GM18519 (cell line): ENCODE data around the gene HBE1.
"Not testable (repeated sequence)": the region's sequence is repeated elsewhere in the genome, so short reads cannot be mapped to it uniquely, and the experiment has no call there.

ENCODE experiments used
- ATAC-seq: cut with Tn5 transposase; IDR thresholded peaks from one replicate; pipeline ENCODE4 v1.9.1; 2021; ENCODE audit warnings: mild to moderate bottlenecking, moderate library complexity; ENCODE audit not compliant: unreplicated experiment, low FRiP score

The HBE1 gene

DNA sequence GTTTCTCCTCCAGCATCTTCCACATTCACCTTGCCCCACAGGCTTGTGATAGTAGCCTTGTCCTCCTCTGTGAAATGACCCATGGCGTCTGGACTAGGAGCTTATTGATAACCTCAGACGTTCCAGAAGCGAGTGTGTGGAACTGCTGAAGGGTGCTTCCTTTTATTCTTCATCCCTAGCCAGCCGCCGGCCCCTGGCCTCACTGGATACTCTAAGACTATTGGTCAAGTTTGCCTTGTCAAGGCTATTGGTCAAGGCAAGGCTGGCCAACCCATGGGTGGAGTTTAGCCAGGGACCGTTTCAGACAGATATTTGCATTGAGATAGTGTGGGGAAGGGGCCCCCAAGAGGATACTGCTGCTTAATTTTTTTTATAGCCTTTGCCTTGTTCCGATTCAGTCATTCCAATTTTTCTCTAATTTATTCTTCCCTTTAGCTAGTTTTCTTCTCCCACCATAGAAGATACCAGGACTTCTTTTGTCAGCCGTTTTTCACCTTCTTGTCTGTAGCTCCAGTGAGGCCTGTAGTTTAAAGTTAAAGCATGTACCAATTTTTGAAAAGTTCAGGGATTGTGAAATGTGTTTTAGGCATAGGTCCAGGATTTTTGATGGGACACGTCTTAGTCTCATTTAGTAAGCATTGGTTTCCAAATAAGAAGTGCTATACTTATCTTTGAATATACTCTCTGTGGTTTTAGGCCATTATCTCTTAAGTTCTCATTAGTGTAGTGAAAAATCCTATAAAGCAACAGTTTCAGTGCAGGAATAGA, 14.9 kb downstream of the HBE1 start, which contains the start of gene HBG2:
HBG2 (minus strand) TSS at position 136 of the 768 bp plus-strand sequence; CDS start at position 83, 53 bp downstream.
- ATAC-seq: not testable (repeated sequence)

DNA sequence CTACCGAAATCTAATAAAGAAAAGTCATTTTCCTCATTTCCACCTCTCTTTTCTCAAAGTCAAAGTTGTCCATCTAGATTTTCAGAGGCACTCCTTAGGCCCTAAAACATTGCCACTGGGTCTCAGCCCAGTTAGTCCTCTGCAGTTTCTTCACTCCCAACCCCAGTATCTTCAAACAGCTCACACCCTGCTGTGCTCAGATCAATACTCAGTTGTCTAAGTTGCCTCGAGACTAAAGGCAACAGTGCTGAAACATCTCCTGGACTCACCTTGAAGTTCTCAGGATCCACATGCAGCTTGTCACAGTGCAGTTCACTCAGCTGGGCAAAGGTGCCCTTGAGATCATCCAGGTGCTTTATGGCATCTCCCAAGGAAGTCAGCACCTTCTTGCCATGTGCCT, 15.7 kb downstream of the HBE1 start:
- ATAC-seq: not testable (repeated sequence)

DNA sequence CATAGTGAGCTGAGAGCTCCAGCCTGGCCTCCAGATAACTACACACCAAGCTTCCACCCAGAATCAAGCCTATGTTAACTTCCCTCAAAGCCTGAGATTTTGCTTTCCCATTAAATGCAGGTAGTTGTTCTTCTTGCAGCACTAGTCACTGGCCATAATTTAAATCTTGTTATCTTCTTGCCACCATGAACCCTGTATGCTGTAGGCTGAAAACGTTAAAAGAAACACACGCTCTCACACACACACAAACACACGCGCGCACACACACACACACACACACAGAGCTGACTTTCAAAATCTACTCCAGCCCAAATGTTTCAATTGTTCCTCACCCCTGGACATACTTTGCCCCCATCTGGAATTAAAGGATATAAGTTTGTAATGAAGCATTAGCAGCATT, 16.3 kb downstream of the HBE1 start:
- not testable (repeated sequence) for ATAC-seq

DNA sequence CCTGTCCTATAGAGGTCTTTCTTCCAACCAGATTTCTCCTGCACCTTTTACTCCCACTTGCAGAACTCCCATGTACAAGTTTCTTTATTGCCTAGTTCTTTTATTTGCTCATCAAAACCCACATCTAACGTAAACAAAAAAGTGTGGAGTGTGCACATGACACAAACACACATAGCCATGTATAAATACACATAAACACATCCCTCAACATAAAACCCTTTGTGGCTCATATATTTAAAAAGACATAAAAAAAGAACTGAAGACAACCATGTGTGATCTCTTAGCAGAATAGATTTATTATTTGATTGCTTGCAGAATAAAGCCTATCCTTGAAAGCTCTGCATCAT, 16.9 kb downstream of the HBE1 start:
- ATAC-seq: no peak

DNA sequence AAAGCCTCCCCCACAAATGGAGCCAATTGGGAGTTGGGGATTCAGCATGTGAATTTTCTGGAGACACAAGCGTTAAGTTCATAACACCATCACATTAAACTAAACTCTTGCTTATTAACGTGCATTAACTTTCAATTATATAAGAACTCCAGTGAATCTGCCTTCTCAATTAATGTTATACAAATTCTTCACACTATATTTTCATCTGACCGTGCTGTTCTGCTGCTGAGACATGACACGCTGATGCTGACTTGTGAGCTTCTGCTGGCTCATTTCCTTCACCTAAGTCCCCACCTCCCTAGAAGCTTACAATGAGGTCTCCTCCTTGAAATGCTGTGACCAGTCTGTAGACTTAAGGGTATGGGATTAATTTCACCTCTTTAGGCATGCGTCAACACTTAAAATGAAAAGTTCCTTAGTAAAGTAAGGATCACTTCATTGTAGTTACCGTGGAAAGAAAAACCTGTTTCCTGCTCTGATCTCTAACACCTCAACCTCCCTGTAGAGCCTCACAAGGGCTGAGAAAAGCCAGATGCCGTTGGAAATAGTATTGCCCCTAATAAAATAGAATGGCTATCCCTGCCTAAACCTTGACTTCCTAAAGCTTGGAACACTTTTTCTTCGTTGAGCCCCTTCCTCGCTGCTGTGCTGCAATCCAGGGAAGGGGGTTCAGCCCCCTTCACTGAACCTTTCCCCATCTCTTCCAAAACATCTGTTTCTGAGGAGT, 17.4 kb downstream of the HBE1 start:
- no peak for ATAC-seq

DNA sequence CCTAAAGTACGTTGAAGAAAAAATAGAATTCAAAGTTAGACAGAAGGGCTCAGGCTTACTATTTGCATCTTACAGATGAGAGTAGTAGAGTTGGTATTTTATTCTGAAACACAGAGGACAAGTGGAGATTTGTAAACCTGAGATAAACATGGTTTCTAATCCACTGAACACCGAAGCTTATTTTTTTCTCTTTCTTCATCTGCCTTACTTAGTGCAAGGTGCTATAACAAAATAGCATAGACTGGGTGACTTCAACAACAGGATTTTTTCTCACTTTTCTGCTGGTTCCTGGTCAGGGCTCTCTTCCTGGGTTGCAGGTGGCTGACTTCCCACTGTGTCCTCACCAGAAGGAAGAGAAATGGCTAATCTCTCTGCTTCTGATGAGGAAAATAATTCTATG, 18.0 kb downstream of the HBE1 start:
- ATAC-seq: no peak

DNA sequence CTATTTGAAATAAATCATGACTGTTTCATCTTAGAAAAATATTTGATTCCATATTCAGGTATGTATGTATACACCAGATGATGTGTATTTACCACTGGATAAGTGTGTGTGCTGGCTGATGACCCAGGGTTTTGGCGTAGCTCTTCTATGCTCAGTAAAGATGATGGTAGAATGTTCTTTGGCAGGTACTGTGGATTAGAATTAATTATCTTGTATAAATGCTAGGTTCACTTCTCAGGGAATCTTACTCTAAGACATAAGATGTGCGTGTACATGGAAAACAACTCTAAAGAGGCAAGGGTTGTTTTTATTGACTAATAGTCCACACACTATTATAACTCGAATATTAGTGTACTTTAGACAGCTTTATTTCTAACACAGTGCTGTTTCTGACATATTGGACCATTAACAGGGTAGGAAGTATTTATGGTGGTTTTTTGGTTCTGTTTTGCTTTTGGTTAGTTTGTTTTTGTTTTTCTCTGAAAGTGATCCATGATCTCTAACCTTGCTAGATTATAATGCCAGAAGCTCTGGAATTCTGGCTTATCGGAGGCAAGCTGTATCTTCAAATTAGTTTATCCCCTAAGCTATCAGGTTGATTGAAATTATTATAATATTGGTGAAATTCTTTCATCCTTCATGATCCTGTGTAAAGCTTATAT, 19.1 kb downstream of the HBE1 start:
- no peak for ATAC-seq

DNA sequence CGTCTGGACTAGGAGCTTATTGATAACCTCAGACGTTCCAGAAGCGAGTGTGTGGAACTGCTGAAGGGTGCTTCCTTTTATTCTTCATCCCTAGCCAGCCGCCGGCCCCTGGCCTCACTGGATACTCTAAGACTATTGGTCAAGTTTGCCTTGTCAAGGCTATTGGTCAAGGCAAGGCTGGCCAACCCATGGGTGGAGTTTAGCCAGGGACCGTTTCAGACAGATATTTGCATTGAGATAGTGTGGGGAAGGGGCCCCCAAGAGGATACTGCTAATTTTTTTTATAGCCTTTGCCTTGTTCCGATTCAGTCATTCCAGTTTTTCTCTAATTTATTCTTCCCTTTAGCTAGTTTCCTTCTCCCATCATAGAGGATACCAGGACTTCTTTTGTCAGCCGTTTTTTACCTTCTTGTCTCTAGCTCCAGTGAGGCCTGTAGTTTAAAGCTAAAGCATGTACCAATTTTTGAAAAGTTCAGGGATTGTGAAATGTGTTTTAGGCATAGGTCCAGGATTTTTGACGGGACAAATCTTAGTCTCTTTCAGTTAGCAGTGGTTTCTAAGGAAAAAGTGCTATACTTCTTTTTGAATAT, 19.8 kb downstream of the HBE1 start, which contains the start of gene HBG1:
HBG1 (minus strand) TSS at position 51 of the 590 bp plus-strand sequence. CDS start 53 bp downstream, outside the sequence.
- ATAC-seq: not testable (repeated sequence)

DNA sequence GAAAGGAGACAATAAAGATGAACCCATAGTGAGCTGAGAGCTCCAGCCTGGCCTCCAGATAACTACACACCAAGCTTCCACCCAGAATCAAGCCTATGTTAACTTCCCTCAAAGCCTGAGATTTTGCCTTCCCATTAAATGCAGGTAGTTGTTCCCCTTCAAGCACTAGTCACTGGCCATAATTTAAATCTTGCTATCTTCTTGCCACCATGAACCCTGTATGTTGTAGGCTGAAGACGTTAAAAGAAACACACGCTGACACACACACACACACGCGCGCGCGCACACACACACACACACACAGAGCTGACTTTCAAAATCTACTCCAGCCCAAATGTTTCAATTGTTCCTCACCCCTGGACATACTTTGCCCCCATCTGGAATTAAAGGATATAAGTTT, 21.2 kb downstream of the HBE1 start:
- not testable (repeated sequence) for ATAC-seq

DNA sequence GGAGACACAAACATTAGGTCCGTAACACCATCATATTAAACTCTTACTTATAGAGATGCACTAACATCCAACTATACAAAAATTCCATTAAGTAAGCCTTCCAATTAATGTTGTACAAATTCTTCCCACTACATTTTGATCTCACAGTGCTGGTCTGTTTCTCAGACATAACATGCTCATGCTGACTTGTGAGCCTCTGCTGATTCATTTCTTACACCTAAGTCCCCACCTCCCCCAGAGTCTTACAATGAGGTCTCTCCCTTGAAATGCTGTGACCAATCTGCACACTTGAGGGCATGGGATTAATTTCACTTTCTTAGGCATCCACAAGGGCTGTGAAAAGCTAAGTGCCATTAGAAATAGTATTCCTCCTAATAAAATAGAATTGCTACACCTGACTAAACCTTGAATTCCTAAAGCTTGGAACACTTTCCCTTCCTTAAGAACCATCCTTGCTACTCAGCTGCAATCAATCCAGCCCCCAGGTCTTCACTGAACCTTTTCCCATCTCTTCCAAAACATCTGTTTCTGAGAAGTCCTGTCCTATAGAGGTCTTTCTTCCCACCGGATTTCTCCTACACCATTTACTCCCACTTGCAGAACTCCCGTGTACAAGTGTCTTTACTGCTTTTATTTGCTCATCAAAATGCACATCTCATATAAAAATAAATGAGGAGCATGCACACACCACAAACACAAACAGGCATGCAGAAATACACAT, 22.1 kb downstream of the HBE1 start:
- no peak for ATAC-seq

DNA sequence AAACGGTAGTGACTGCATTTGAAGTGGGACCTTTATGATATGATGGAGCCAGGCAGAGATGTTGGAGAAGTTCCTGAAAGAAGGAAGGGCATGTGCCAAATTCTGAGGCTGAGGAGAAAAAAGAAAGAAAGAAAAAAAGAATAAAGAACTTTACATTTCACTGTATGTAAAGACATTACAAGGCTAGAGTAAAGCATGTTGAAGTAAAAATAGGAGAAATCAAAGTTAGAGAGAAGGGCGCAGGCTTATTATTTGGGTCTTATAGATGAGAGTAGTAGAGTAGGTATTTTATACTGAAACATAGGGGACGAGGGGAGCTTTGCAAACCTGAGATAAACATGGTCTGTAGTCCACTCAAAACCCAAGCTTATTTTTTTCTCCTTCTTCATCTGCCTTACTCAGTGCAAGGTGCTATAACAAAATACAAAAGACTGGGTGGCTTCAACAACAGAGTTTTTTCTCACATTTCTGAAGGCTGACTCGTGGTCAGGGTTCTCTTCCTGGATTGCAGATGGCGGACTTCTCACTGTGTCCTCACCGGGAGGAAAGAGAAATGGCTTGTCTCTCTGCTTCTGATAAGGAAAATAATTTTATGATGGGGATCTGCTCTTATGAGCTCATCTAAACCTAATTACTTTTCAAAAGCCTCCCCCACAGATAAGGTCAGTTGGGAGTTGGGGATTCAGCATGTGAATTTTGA, 22.8 kb downstream of the HBE1 start:
- no peak for ATAC-seq

DNA sequence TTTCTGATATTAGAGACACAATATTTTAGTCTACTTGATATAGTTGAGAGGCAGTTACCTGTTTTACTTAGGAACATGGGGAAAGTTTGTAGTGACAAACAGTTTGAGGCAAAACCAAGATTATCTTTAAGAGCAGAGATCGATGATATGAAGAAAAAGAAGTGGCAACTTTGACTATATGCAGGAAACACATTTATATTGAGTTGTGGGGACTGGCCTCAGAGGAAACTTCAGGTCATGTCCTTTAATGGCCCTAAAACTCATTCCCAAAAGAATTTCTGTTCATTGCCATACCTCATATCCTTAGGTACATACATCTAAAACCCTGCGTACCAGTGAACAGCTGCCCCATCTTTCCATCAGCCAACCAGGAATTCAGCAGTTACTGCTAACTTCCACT, 24.6 kb downstream of the HBE1 start:
- no peak for ATAC-seq

DNA sequence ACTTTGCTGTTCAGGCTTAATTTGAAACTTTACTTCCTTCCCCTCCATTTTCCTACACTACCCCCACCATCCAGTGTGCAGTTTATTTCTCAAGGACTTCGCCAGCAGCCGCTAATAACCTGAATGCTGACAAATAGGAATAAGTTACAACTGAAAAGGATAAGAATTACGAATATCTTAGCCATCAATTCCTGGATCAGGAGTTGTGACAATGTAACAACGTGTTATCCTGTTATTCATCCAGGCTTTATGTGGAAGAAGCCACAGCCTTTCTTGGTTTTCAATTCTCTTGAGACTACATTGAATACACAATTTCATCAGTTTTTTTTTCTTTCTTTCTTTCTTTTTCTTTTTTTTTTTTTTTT, 25.9 kb downstream of the HBE1 start:
- no peak for ATAC-seq

DNA sequence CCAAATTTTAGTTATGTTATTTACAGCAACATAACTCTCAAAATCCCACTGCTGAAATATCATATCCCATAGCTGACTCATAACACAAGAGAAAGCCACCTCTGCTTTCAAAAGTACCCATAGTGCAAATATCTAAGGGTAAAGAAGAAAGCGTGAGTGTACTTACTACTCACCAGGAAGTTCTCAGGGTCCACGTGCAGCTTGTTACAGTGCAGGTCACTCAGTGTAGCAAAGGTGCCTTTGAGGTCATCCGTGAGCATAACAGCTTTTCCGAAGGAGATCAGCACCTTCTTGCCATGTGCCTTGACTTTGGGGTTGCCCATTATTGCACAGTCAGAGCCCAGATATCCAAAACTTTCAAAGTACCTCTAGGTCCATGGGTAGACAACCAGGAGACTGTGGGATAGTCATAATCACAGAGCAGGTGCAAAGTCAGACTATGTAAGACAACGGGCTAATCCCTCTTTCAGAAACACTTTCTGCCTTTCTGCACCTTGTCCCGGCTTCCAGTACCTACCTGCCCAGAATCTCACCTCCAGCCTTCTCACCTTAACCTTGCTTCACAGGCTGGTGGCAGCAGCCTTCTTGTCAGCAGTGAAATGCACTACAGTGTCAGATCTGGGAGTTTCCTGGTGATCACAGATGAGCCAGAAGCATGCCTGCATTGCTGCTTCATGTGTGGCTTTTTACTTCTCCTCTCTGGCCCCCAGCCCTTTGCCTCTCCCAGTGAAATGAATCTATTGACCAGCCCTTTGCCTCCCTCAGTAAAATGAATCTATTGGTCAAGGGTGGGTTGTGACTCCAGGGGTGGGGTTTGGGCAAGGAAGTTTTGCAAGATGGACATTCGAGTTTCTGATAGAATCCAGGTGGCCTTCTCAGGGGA, 26.6 kb downstream of the HBE1 start:
- ATAC-seq: peak; percentile 73

DNA sequence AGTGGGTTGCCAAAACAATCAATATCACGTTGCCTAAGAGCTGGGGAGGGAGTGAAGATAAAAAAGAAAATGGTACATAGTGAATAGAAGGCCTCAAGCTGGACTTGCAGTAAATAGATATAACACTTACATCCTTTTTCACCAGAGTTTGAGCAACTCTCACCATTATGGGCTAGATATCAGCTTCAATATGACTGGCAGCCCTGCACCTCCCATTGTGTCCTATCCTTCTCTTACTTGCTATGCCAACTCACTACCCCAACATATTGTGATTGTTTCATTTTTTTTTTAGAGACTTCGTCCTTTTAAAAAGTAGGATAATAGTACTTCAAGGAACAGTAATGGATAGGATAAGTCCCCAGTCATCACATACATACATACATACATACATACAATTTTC, 27.5 kb downstream of the HBE1 start:
- ATAC-seq: no peak

DNA sequence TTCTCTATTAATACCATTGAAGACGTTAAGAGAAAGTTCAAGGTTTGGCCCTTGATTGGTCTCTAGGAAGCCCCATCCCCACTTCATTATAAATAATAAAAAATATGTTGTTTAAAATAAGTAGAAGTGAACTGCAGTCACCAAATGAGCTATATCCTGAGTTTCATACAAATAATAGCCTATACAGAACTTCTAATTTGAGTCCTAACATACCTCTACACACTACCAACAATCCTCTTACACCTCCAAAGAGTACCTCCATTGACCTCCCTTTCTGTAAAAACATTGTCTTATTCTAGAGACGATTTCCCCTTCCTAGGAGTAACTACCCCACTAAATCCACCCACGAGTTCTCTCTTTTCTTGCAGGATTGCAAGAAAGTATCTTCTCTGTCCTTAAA, 28.3 kb downstream of the HBE1 start:
- no peak for ATAC-seq

DNA sequence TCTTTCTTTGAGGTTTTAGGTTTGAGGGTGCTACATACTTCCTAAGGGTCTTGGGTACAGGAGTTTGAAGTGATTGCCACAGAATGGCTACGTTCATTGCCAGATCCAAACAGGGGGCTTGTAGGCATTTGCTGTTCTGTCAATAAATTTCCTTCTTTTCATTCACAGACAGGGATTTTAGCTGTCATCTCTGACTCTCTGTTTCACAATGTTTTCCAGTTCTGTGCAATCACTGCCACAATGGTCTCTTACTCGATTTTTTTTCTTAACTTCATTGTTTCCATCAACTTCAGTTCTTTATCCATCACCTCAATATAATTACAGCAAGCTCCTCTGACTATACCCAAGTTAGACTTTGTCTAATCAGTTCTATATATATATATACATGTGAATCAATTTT, 29.3 kb downstream of the HBE1 start:
- ATAC-seq: no peak

DNA sequence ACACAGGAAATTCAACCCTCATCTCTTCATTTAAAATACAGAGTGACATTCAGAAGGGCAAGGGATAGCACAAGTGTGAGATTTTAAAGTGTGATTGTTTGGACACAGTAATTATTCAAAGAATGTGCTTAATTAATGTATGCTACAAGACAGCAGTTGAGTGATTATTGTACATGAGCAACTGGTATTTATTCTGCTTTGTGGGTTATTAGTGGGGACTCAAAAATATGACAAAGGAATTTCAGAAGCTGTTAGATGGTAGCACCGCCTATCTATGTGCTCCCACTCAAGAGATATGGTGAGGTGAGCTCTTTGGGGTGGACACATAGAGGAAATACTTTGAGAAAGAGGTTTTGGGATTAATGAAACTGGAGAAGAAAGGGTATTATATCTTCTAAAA, 29.7 kb downstream of the HBE1 start:
- ATAC-seq: no peak

DNA sequence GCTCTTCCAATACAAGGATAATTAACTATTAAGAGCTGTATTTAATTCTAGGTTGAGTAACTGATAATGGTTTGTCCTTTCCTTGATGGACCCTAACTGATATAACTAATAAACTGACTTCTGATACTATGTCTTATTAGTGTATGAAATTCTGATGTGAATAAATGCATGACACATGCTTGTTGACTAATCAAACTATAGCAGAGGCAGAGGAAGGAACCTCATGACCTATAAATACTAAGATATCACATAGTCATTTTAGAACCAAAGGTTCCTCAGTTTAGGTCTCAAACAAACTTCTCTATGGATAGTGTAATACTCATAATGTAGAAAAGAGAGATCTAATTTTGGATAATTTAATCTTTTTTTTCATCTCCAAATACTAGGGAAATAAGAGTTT, 30.7 kb downstream of the HBE1 start:
- no peak for ATAC-seq
